ENCODE measurements around the gene NEK2. TPM values are rescaled to one million over a fixed set of nuclear protein-coding genes. Genes with fewer than 3 reads are reported as not detected.
"Not testable (repeated sequence)": the region's sequence is repeated elsewhere in the genome, so short reads cannot be mapped to it uniquely, and the experiment has no call there.

The NEK2 gene
- total RNA-seq, 2 donors from 2014 or later = 42.3 to 101 TPM

DNA sequence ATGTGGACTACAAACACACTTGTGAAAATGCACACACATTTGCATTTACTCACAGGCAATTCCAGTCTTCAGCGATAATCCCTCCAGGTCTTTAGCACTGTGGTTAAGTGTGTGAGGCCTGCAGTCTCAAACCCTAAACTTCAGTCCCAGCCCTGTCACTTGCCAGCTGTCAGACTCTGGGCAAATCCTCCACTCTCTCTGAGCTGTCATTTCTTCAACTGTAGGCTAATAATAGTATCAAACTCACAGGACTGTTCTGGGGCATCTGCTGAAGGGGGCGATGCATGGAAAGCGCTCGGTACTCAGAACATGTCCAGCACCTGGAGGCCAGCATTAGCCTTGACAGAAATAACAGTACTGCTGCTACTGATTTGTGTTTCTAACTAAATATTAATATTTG, 48.2 kb downstream of the NEK2 start:
- no peaks in the 10 kb centered on the region for H3K9me3 ChIP-seq (ENCODE audit: control insufficient read depth, low read length)
- H3K9me3 Mint-ChIP-seq = no peaks in the 10 kb centered on the region
- no peaks in the 10 kb centered on the region for H3K36me3 ChIP-seq (ENCODE audit: control insufficient read depth, insufficient read depth, low read length)
- no peak overlapping the region for H3K27ac Mint-ChIP-seq
- WGBS, 2 experiments (ENCODE audit: insufficient coverage in 1 of 2, insufficient read length in 1 of 2) = 92 to 96% methylated on average over 4 of the region's 4 CpGs
- H3K27me3 ChIP-seq (ENCODE audit: control insufficient read depth, insufficient read depth, low read length, poor library complexity, severe bottlenecking) = no peaks in the 10 kb centered on the region
- no peaks in the 10 kb centered on the region for H3K36me3 Mint-ChIP-seq (ENCODE audit: low read depth)
- H3K27ac ChIP-seq (ENCODE audit: low read depth, low read length) = no peak overlapping the region
- no peak overlapping the region for H3K4me3 Mint-ChIP-seq
- no peak for TF ChIP-seq CTCF (conservative IDR thresholded peaks at IDR 0.05)
- no peak for DNase-seq
- H3K4me1 ChIP-seq (ENCODE audit: control insufficient read depth, insufficient read depth, low read length) = peaks cover 12% of the 10 kb centered on the region
- no peak overlapping the region for H3K4me3 ChIP-seq (ENCODE audit: low read length)
- H3K4me1 Mint-ChIP-seq = peaks cover 56% of the 10 kb centered on the region
- H3K27me3 Mint-ChIP-seq (ENCODE audit: insufficient read depth) = peaks cover 2% of the 10 kb centered on the region
- no peak overlapping the region for H3K9ac ChIP-seq (ENCODE audit: extremely low read depth, low read length, poor library complexity, severe bottlenecking)

- 89 to 93% methylated on average over 1 to 5 of the region's 7 CpGs for WGBS, 2 experiments (ENCODE audit: insufficient coverage in 1 of 2, insufficient read length in 1 of 2)
- not testable (repeated sequence) for H3K4me3 ChIP-seq (ENCODE audit: low read length)
These were observed 49.6 kb downstream of the NEK2 start for GRCh38 chr1:211625866-211626265.

GRCh38 chr1:211625040-211625439, 50.4 kb downstream of the NEK2 start:
- H3K4me3 Mint-ChIP-seq = no peak overlapping the region
- no peaks in the 10 kb centered on the region for H3K36me3 Mint-ChIP-seq (ENCODE audit: low read depth)
- H3K4me1 ChIP-seq (ENCODE audit: control insufficient read depth, insufficient read depth, low read length) = peaks cover 12% of the 10 kb centered on the region
- WGBS, 2 experiments (ENCODE audit: insufficient coverage in 1 of 2, insufficient read length in 1 of 2) = 94% methylated on average over 1 of the region's 2 CpGs; no CpG with 5 or more reads in 1 of the 2 experiments
- no peak for DNase-seq
- H3K27me3 ChIP-seq (ENCODE audit: control insufficient read depth, insufficient read depth, low read length, poor library complexity, severe bottlenecking) = no peaks in the 10 kb centered on the region
- H3K27me3 Mint-ChIP-seq (ENCODE audit: insufficient read depth) = no peaks in the 10 kb centered on the region
- no peak overlapping the region for H3K27ac Mint-ChIP-seq
- H3K9ac ChIP-seq (ENCODE audit: extremely low read depth, low read length, poor library complexity, severe bottlenecking) = no peak overlapping the region
- no peaks in the 10 kb centered on the region for H3K9me3 ChIP-seq (ENCODE audit: control insufficient read depth, low read length)
- peaks cover 39% of the 10 kb centered on the region for H3K4me1 Mint-ChIP-seq
- no peaks in the 10 kb centered on the region for H3K36me3 ChIP-seq (ENCODE audit: control insufficient read depth, insufficient read depth, low read length)
- TF ChIP-seq CTCF (conservative IDR thresholded peaks at IDR 0.05) = peak; percentile 59
- no peak overlapping the region for H3K4me3 ChIP-seq (ENCODE audit: low read length)
- no peaks in the 10 kb centered on the region for H3K9me3 Mint-ChIP-seq
- H3K27ac ChIP-seq (ENCODE audit: low read depth, low read length) = no peak overlapping the region

More at GRCh38 chr1:211625866-211626265, 49.6 kb downstream of the NEK2 start:
- not testable (repeated sequence) for H3K36me3 Mint-ChIP-seq (ENCODE audit: low read depth); H3K27ac Mint-ChIP-seq; H3K27me3 ChIP-seq (ENCODE audit: control insufficient read depth, insufficient read depth, low read length, poor library complexity, severe bottlenecking); H3K9me3 ChIP-seq (ENCODE audit: control insufficient read depth, low read length); H3K36me3 ChIP-seq (ENCODE audit: control insufficient read depth, insufficient read depth, low read length); H3K4me3 Mint-ChIP-seq; H3K27ac ChIP-seq (ENCODE audit: low read depth, low read length); H3K9me3 Mint-ChIP-seq; H3K9ac ChIP-seq (ENCODE audit: extremely low read depth, low read length, poor library complexity, severe bottlenecking); H3K27me3 Mint-ChIP-seq (ENCODE audit: insufficient read depth); DNase-seq
- peaks cover 47% of the 10 kb centered on the region for H3K4me1 Mint-ChIP-seq
- H3K4me1 ChIP-seq (ENCODE audit: control insufficient read depth, insufficient read depth, low read length) = peaks cover 12% of the 10 kb centered on the region

- WGBS, 2 experiments (ENCODE audit: insufficient coverage in 1 of 2, insufficient read length in 1 of 2) = 77 to 85% methylated on average over 3 of the region's 3 CpGs
- DNase-seq = no peak
- Mint-ChIP-seq H3K9me3 (no peaks in the 10 kb centered on the region), H3K4me3 (no peak overlapping the region), H3K27ac (no peak overlapping the region), H3K4me1 (peaks cover 31% of the 10 kb centered on the region), H3K27me3 (ENCODE audit: insufficient read depth) (no peaks in the 10 kb centered on the region), H3K36me3 (ENCODE audit: low read depth) (no peaks in the 10 kb centered on the region)
- H3K9me3 ChIP-seq (ENCODE audit: control insufficient read depth, low read length) = no peaks in the 10 kb centered on the region
- no peak overlapping the region for H3K4me3 ChIP-seq (ENCODE audit: low read length)
- H3K36me3 ChIP-seq (ENCODE audit: control insufficient read depth, insufficient read depth, low read length) = no peaks in the 10 kb centered on the region
- peaks cover 8% of the 10 kb centered on the region for H3K4me1 ChIP-seq (ENCODE audit: control insufficient read depth, insufficient read depth, low read length)
- no peak overlapping the region for H3K27ac ChIP-seq (ENCODE audit: low read depth, low read length)
- H3K9ac ChIP-seq (ENCODE audit: extremely low read depth, low read length, poor library complexity, severe bottlenecking) = no peak overlapping the region
- H3K27me3 ChIP-seq (ENCODE audit: control insufficient read depth, insufficient read depth, low read length, poor library complexity, severe bottlenecking) = no peaks in the 10 kb centered on the region
- no peak for TF ChIP-seq CTCF (conservative IDR thresholded peaks at IDR 0.05)
These were observed 51.9 kb downstream of the NEK2 start for GRCh38 chr1:211623515-211623914.
